ENCODE measurements around the gene NOTCH1. TPM values are rescaled to one million over a fixed set of nuclear protein-coding genes. Genes with fewer than 3 reads are reported as not detected.

The NOTCH1 gene
- polyA plus RNA-seq, 3 donors from 2014 or later: 0.98 to 22.8 (median 4.3) TPM

GRCh38 chr9:136572828-136573625 is 27.2 kb upstream of the NOTCH1 start:
- H3K36me3 Mint-ChIP-seq: peaks cover 0 to 5% (median 0%) of the 10 kb centered on the region in 3 donors
- H3K27ac Mint-ChIP-seq: peak overlapping the region; percentile 94 to 98 (median 98)
- H3K4me3 Mint-ChIP-seq: peak overlapping the region; percentile 68 to 79 (median 78)
- DNase-seq: peak; percentile 20 to 26 (median 23)
- H3K27me3 Mint-ChIP-seq (ENCODE audit: low read depth in 3 of 3): peaks cover 0 to 13% (median 3%) of the 10 kb centered on the region in 3 donors
- H3K9me3 Mint-ChIP-seq: no peaks in the 10 kb centered on the region
- peaks cover 57 to 63% of the 10 kb centered on the region in 2 donors for H3K4me1 Mint-ChIP-seq

GRCh38 chr9:136572003-136572827 is 26.4 kb upstream of the NOTCH1 start:
- DNase-seq: peak; percentile 79 to 81 (median 79)
- Mint-ChIP-seq H3K4me1 (peaks cover 57 to 64% of the 10 kb centered on the region in 2 donors), H3K9me3 (no peaks in the 10 kb centered on the region), H3K27me3 (ENCODE audit: low read depth in 3 of 3) (peaks cover 0 to 13% (median 3%) of the 10 kb centered on the region in 3 donors), H3K27ac (peak overlapping the region; percentile 94 to 98 (median 98)), H3K4me3 (peak overlapping the region; percentile 68 to 79 (median 78)), H3K36me3 (peaks cover 0 to 5% (median 0%) of the 10 kb centered on the region in 3 donors)

- peaks cover 0 to 5% (median 0%) of the 10 kb centered on the region in 3 donors for H3K36me3 Mint-ChIP-seq
- no peaks in the 10 kb centered on the region for H3K9me3 Mint-ChIP-seq
- no peak for DNase-seq
- peaks cover 0 to 13% (median 3%) of the 10 kb centered on the region in 3 donors for H3K27me3 Mint-ChIP-seq (ENCODE audit: low read depth in 3 of 3)
- peak overlapping the region; percentile 68 to 79 (median 78) for H3K4me3 Mint-ChIP-seq
- H3K4me1 Mint-ChIP-seq: peaks cover 57 to 66% of the 10 kb centered on the region in 2 donors
- H3K27ac Mint-ChIP-seq: peak overlapping the region; percentile 82 to 98 (median 98)
Measured at GRCh38 chr9:136571531-136571930, 25.7 kb upstream of the NOTCH1 start.

GRCh38 chr9:136570916-136571315 is 25.1 kb upstream of the NOTCH1 start:
- DNase-seq: no peak
- Mint-ChIP-seq H3K36me3 (peaks cover 0 to 5% (median 0%) of the 10 kb centered on the region in 3 donors), H3K9me3 (no peaks in the 10 kb centered on the region), H3K4me1 (peaks cover 57 to 69% of the 10 kb centered on the region in 2 donors), H3K27ac (peak overlapping the region in 5 of 6 donors; percentile 23 to 98 (median 81)), H3K27me3 (ENCODE audit: low read depth in 3 of 3) (peaks cover 0 to 12% (median 3%) of the 10 kb centered on the region in 3 donors), H3K4me3 (peak overlapping the region in 3 of 5 donors; percentile 53 to 64 (median 56))

GRCh38 chr9:136570191-136570845 is 24.5 kb upstream of the NOTCH1 start:
- peaks cover 62 to 72% of the 10 kb centered on the region in 2 donors for H3K4me1 Mint-ChIP-seq
- no peaks in the 10 kb centered on the region for H3K9me3 Mint-ChIP-seq
- no peak overlapping the region for H3K27ac Mint-ChIP-seq
- no peak for DNase-seq
- H3K4me3 Mint-ChIP-seq: no peak overlapping the region
- peaks cover 0 to 5% (median 0%) of the 10 kb centered on the region in 3 donors for H3K36me3 Mint-ChIP-seq
- H3K27me3 Mint-ChIP-seq (ENCODE audit: low read depth in 3 of 3): peaks cover 0 to 12% (median 3%) of the 10 kb centered on the region in 3 donors

GRCh38 chr9:136569526-136570148 is 23.8 kb upstream of the NOTCH1 start:
- no peaks in the 10 kb centered on the region for H3K9me3 Mint-ChIP-seq
- no peak for DNase-seq
- peak overlapping the region; percentile 5 to 77 (median 66) for H3K27ac Mint-ChIP-seq
- peaks cover 0 to 5% (median 0%) of the 10 kb centered on the region in 3 donors for H3K36me3 Mint-ChIP-seq
- peak overlapping the region in 4 of 5 donors; percentile 28 to 62 (median 39) for H3K4me3 Mint-ChIP-seq
- H3K27me3 Mint-ChIP-seq (ENCODE audit: low read depth in 3 of 3): peaks cover 0 to 12% (median 3%) of the 10 kb centered on the region in 3 donors
- peaks cover 62 to 72% of the 10 kb centered on the region in 2 donors for H3K4me1 Mint-ChIP-seq

- no peaks in the 10 kb centered on the region for H3K9me3 Mint-ChIP-seq
- peaks cover 0 to 5% (median 0%) of the 10 kb centered on the region in 3 donors for H3K36me3 Mint-ChIP-seq
- H3K27ac Mint-ChIP-seq: no peak overlapping the region
- DNase-seq: no peak
- peaks cover 61 to 70% of the 10 kb centered on the region in 2 donors for H3K4me1 Mint-ChIP-seq
- H3K4me3 Mint-ChIP-seq: no peak overlapping the region
- peaks cover 0 to 7% (median 0%) of the 10 kb centered on the region in 3 donors for H3K27me3 Mint-ChIP-seq (ENCODE audit: low read depth in 3 of 3)
Measured at GRCh38 chr9:136568288-136569081, 22.6 kb upstream of the NOTCH1 start.

GRCh38 chr9:136567651-136568287 is 21.9 kb upstream of the NOTCH1 start:
- H3K27me3 Mint-ChIP-seq (ENCODE audit: low read depth in 3 of 3): peaks cover 0 to 6% (median 0%) of the 10 kb centered on the region in 3 donors
- H3K36me3 Mint-ChIP-seq: peaks cover 0 to 5% (median 0%) of the 10 kb centered on the region in 3 donors
- peaks cover 58 to 69% of the 10 kb centered on the region in 2 donors for H3K4me1 Mint-ChIP-seq
- H3K9me3 Mint-ChIP-seq: no peaks in the 10 kb centered on the region
- H3K27ac Mint-ChIP-seq: no peak overlapping the region
- H3K4me3 Mint-ChIP-seq: no peak overlapping the region
- no peak for DNase-seq

GRCh38 chr9:136566901-136567300 is 21.1 kb upstream of the NOTCH1 start:
- no peaks in the 10 kb centered on the region for H3K9me3 Mint-ChIP-seq
- H3K27me3 Mint-ChIP-seq (ENCODE audit: low read depth in 3 of 3): peaks cover 0 to 2% (median 0%) of the 10 kb centered on the region in 3 donors
- H3K4me1 Mint-ChIP-seq: peaks cover 58 to 64% of the 10 kb centered on the region in 2 donors
- H3K27ac Mint-ChIP-seq: peak overlapping the region in 1 of 6 donors; percentile 11
- DNase-seq: no peak
- H3K4me3 Mint-ChIP-seq: no peak overlapping the region
- H3K36me3 Mint-ChIP-seq: peaks cover 0 to 5% (median 0%) of the 10 kb centered on the region in 3 donors

GRCh38 chr9:136566553-136566895 is 20.7 kb upstream of the NOTCH1 start:
- Mint-ChIP-seq H3K9me3 (no peaks in the 10 kb centered on the region), H3K36me3 (peaks cover 0 to 5% (median 0%) of the 10 kb centered on the region in 3 donors), H3K27ac (peak overlapping the region in 1 of 6 donors; percentile 11), H3K27me3 (ENCODE audit: low read depth in 3 of 3) (peaks cover 0 to 2% (median 0%) of the 10 kb centered on the region in 3 donors), H3K4me3 (no peak overlapping the region), H3K4me1 (peaks cover 54 to 60% of the 10 kb centered on the region in 2 donors)
- DNase-seq: no peak

- no peak for DNase-seq
- H3K9me3 Mint-ChIP-seq: no peaks in the 10 kb centered on the region
- no peaks in the 10 kb centered on the region for H3K27me3 Mint-ChIP-seq (ENCODE audit: low read depth in 3 of 3)
- H3K4me3 Mint-ChIP-seq: peak overlapping the region in 2 of 5 donors; percentile 60 to 69
- H3K4me1 Mint-ChIP-seq: peaks cover 48 to 54% of the 10 kb centered on the region in 2 donors
- H3K36me3 Mint-ChIP-seq: peaks cover 0 to 5% (median 0%) of the 10 kb centered on the region in 3 donors
- H3K27ac Mint-ChIP-seq: peak overlapping the region in 4 of 6 donors; percentile 6 to 88 (median 68)
Measured at GRCh38 chr9:136565715-136566552, 20.1 kb upstream of the NOTCH1 start.
